Trophoblast cell (in vitro differentiated cells and primary cell): ENCODE measurements around the gene OR6V1.

Source experiments
- DNase-seq, 2 donors: peaks; one replicate each; pipeline ENCODE4 v3.0.0-alpha.2; 2016
- H2AFZ ChIP-seq: 2 replicates; pipeline ENCODE4 v1.6.1; 2013; ENCODE audit warnings: low read length, moderate library complexity, mild to moderate bottlenecking; ENCODE audit not compliant: insufficient read depth, poor library complexity
- H2AK5ac ChIP-seq: 2 replicates; pipeline ENCODE4 v1.6.1; 2013; ENCODE audit warnings: mild to moderate bottlenecking, low read length
- H2BK120ac ChIP-seq: 2 replicates; pipeline ENCODE4 v1.6.1; 2013; ENCODE audit warnings: low read length, mild to moderate bottlenecking, moderate library complexity; ENCODE audit not compliant: insufficient read depth, poor library complexity
- H2BK12ac ChIP-seq: 2 replicates; pipeline ENCODE4 v1.6.1; 2013; ENCODE audit warnings: mild to moderate bottlenecking, low read length, moderate library complexity
- H2BK5ac ChIP-seq: 2 replicates; pipeline ENCODE4 v1.6.1; 2013; ENCODE audit warnings: low read length, low read depth, moderate library complexity, mild to moderate bottlenecking; ENCODE audit not compliant: poor library complexity
- H3K14ac ChIP-seq: 2 replicates; pipeline ENCODE4 v1.6.1; 2013; ENCODE audit warnings: mild to moderate bottlenecking, low read length
- H3K18ac ChIP-seq: 2 replicates; pipeline ENCODE4 v1.6.1; 2013; ENCODE audit warnings: mild to moderate bottlenecking, low read length
- H3K23ac ChIP-seq: 2 replicates; pipeline ENCODE4 v1.6.1; 2013; ENCODE audit warnings: low read length
- H3K27ac ChIP-seq: 2 replicates; pipeline ENCODE4 v1.5.1; 2013; ENCODE audit warnings: low read depth, mild to moderate bottlenecking, inconsistent platforms, low read length, moderate library complexity
- H3K27me3 ChIP-seq: 2 replicates; pipeline ENCODE4 v1.6.1; 2013; ENCODE audit warnings: inconsistent platforms, mild to moderate bottlenecking, low read length, moderate library complexity; ENCODE audit not compliant: insufficient read depth
- H3K36me3 ChIP-seq, 2 experiments: 1 replicate in 1 of 2; 2 replicates in 1 of 2; pipeline ENCODE4 v1.6.1; 2013; ENCODE audit warnings: low read length in 2 of 2, mild to moderate bottlenecking in 2 of 2, moderate library complexity in 1 of 2; ENCODE audit not compliant: insufficient read depth in 2 of 2, control insufficient read depth in 1 of 2
- H3K4ac ChIP-seq: 2 replicates; pipeline ENCODE4 v1.6.1; 2013; ENCODE audit warnings: low read depth, mild to moderate bottlenecking, low read length, moderate library complexity
- H3K4me1 ChIP-seq, 2 experiments: 1 replicate in 1 of 2; 2 replicates in 1 of 2; pipeline ENCODE4 v1.6.1; 2013; ENCODE audit warnings: low read length in 2 of 2, mild to moderate bottlenecking in 2 of 2, moderate library complexity in 1 of 2; ENCODE audit not compliant: insufficient read depth in 2 of 2, control insufficient read depth in 1 of 2
- H3K4me2 ChIP-seq: 2 replicates; pipeline ENCODE4 v1.6.1; 2013; ENCODE audit warnings: inconsistent platforms, mild to moderate bottlenecking, low read length, moderate library complexity
- H3K4me3 ChIP-seq: 2 replicates; pipeline ENCODE4 v1.5.1; 2013; ENCODE audit warnings: mild to moderate bottlenecking, low read depth, low read length, inconsistent platforms
- H3K79me1 ChIP-seq: one replicate; pipeline ENCODE4 v1.6.1; 2013; ENCODE audit warnings: low read length
- H3K79me2 ChIP-seq: 2 replicates; pipeline ENCODE4 v1.6.1; 2013; ENCODE audit warnings: low read length, mild to moderate bottlenecking; ENCODE audit not compliant: control insufficient read depth, insufficient read depth, poor library complexity
- H3K9ac ChIP-seq: 2 replicates; pipeline ENCODE4 v1.6.1; 2013; ENCODE audit warnings: mild to moderate bottlenecking, low read length
- H3K9me3 ChIP-seq: 2 replicates; pipeline ENCODE4 v1.6.1; 2013; ENCODE audit warnings: low read depth, mild to moderate bottlenecking, control low read depth, inconsistent platforms, low read length; ENCODE audit not compliant: insufficient read depth
- H4K12ac ChIP-seq: 2 replicates; pipeline ENCODE4 v1.6.1; 2013; ENCODE audit warnings: low read depth, mild to moderate bottlenecking, low read length, moderate library complexity
- H4K8ac ChIP-seq: 2 replicates; pipeline ENCODE4 v1.6.1; 2013; ENCODE audit warnings: low read depth, mild to moderate bottlenecking, low read length, moderate library complexity
- H4K91ac ChIP-seq: one replicate; pipeline ENCODE4 v1.6.1; 2013; ENCODE audit warnings: low read depth, mild to moderate bottlenecking, low read length, moderate library complexity
- WGBS: extraction: QIAGEN DNeasy Blood & Tissue Kit; methylation state at CpG from one replicate; pipeline ENCODE4 v1.1.7; 2013; ENCODE audit warnings: missing lambda C conversion rate; ENCODE audit not compliant: insufficient read length, insufficient coverage; ENCODE audit errors: extremely low coverage; 5-methylcytosine and 5-hydroxymethylcytosine counted together

OR6V1 gene

GRCh38 chr7:143027683-143028082 lies 24.5 kb upstream of the OR6V1 start:
- H4K8ac ChIP-seq = no peak overlapping the region
- H2AFZ ChIP-seq = no peak overlapping the region
- H2BK12ac ChIP-seq = no peak overlapping the region
- H2BK5ac ChIP-seq = no peak overlapping the region
- H3K4me1 ChIP-seq = no peaks in the 10 kb centered on the region
- no peak overlapping the region for H2AK5ac ChIP-seq
- no peak overlapping the region for H3K4me2 ChIP-seq
- H3K27me3 ChIP-seq = no peaks in the 10 kb centered on the region
- no peaks in the 10 kb centered on the region for H3K79me1 ChIP-seq
- H4K91ac ChIP-seq = no peak overlapping the region
- no peaks in the 10 kb centered on the region for H3K79me2 ChIP-seq
- H3K23ac ChIP-seq = no peak overlapping the region
- H3K9ac ChIP-seq = no peak overlapping the region
- H3K18ac ChIP-seq = no peak overlapping the region
- H3K9me3 ChIP-seq = no peaks in the 10 kb centered on the region
- WGBS = no CpG with 5 or more reads among the region's 2 CpGs
- no peak overlapping the region for H3K4me3 ChIP-seq
- DNase-seq = no peak
- H3K14ac ChIP-seq = no peak overlapping the region
- no peaks in the 10 kb centered on the region for H3K36me3 ChIP-seq
- H2BK120ac ChIP-seq = no peak overlapping the region
- no peak overlapping the region for H4K12ac ChIP-seq
- H3K27ac ChIP-seq = no peak overlapping the region
- H3K4ac ChIP-seq = no peak overlapping the region

GRCh38 chr7:143038635-143039034 lies 13.5 kb upstream of the OR6V1 start:
- no peak overlapping the region for H3K4me3 ChIP-seq
- H3K9ac ChIP-seq = no peak overlapping the region
- WGBS = no CpG with 5 or more reads among the region's 5 CpGs
- H2BK120ac ChIP-seq = no peak overlapping the region
- no peak overlapping the region for H2AFZ ChIP-seq
- H3K23ac ChIP-seq = no peak overlapping the region
- no peaks in the 10 kb centered on the region for H3K27me3 ChIP-seq
- no peak overlapping the region for H2BK12ac ChIP-seq
- H4K91ac ChIP-seq = no peak overlapping the region
- H3K4ac ChIP-seq = no peak overlapping the region
- no peaks in the 10 kb centered on the region for H3K36me3 ChIP-seq
- no peaks in the 10 kb centered on the region for H3K79me1 ChIP-seq
- no peak for DNase-seq
- no peak overlapping the region for H3K4me2 ChIP-seq
- no peak overlapping the region for H3K27ac ChIP-seq
- no peaks in the 10 kb centered on the region for H3K79me2 ChIP-seq
- no peak overlapping the region for H4K8ac ChIP-seq
- no peak overlapping the region for H4K12ac ChIP-seq
- no peak overlapping the region for H2AK5ac ChIP-seq
- no peak overlapping the region for H3K14ac ChIP-seq
- H3K9me3 ChIP-seq = no peaks in the 10 kb centered on the region
- no peak overlapping the region for H3K18ac ChIP-seq
- no peak overlapping the region for H2BK5ac ChIP-seq
- H3K4me1 ChIP-seq = peaks cover 0 to 7% of the 10 kb centered on the region in 2 experiments

- no peak overlapping the region for H3K18ac ChIP-seq
- H3K4me3 ChIP-seq = no peak overlapping the region
- H2AK5ac ChIP-seq = no peak overlapping the region
- no peak overlapping the region for H4K8ac ChIP-seq
- peaks cover 0 to 7% of the 10 kb centered on the region in 2 experiments for H3K4me1 ChIP-seq
- H4K12ac ChIP-seq = no peak overlapping the region
- no peaks in the 10 kb centered on the region for H3K79me2 ChIP-seq
- H3K4ac ChIP-seq = no peak overlapping the region
- no peak overlapping the region for H3K14ac ChIP-seq
- no peak overlapping the region for H3K23ac ChIP-seq
- no peak for DNase-seq
- no peak overlapping the region for H2BK120ac ChIP-seq
- H3K9me3 ChIP-seq = no peaks in the 10 kb centered on the region
- H3K36me3 ChIP-seq = no peaks in the 10 kb centered on the region
- H2BK12ac ChIP-seq = no peak overlapping the region
- no peak overlapping the region for H3K27ac ChIP-seq
- H2BK5ac ChIP-seq = no peak overlapping the region
- no peaks in the 10 kb centered on the region for H3K79me1 ChIP-seq
- no peak overlapping the region for H4K91ac ChIP-seq
- no peak overlapping the region for H2AFZ ChIP-seq
- no CpG with 5 or more reads among the region's 3 CpGs for WGBS
- H3K9ac ChIP-seq = no peak overlapping the region
- no peaks in the 10 kb centered on the region for H3K27me3 ChIP-seq
- H3K4me2 ChIP-seq = no peak overlapping the region
These were observed 11.9 kb upstream of the OR6V1 start for GRCh38 chr7:143040209-143040715.

DNA sequence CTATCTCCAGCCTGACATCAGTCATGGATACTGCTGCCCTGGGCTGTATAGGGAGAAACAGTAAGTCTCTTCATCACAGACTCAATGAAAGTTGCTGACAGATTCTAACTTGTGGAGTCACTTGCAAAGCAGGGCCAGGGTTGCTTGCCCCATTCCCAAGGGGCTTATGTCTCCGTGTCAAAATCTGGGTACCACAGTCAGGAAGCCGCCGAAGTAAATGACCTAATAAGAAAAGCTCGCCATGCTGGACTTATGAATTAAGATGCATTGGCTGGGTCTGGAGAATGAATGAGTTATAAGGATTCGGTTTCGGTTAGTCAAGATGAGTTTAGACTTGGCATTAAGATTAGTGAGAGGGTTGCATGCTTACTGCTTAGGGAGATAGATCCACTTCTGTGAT lies 10.8 kb upstream of the OR6V1 start:
- Histone ChIP-seq H3K4me3 (no peak overlapping the region), H2AK5ac (no peak overlapping the region), H4K12ac (no peak overlapping the region), H3K27me3 (no peaks in the 10 kb centered on the region), H3K36me3 (no peaks in the 10 kb centered on the region), H2BK5ac (no peak overlapping the region), H3K9ac (no peak overlapping the region), H3K27ac (no peak overlapping the region), H3K4me1 (peaks cover 0 to 7% of the 10 kb centered on the region in 2 experiments), H3K9me3 (no peaks in the 10 kb centered on the region), H3K4ac (no peak overlapping the region), H3K23ac (no peak overlapping the region), H3K4me2 (no peak overlapping the region), H2BK12ac (no peak overlapping the region), H2AFZ (no peak overlapping the region), H4K91ac (no peak overlapping the region), H3K14ac (no peak overlapping the region), H3K18ac (no peak overlapping the region), H4K8ac (no peak overlapping the region), H3K79me2 (no peaks in the 10 kb centered on the region), H3K79me1 (no peaks in the 10 kb centered on the region), H2BK120ac (no peak overlapping the region)
- DNase-seq = peak in 1 of 2 donors; percentile 69
- 100% methylated on average over 2 of the region's 6 CpGs for WGBS
